HepG2 (cell line): ENCODE results near the gene TOMM22.

Source experiments
- KLF11 ChIP-seq: IDR thresholded peaks from 2 replicates; pipeline ENCODE4 v1.6.1; 2016; ENCODE audit warnings: missing compliant biosample characterization
- PLRG1 ChIP-seq: fragments of 450-650 bp; conservative IDR thresholded peaks from 2 replicates; pipeline ENCODE4 v1.6.1; 2016
- ZNF331 ChIP-seq: sonication (generic); formaldehyde crosslinking; IDR thresholded peaks from 2 replicates; pipeline ENCODE4 v1.4.0; 2020; ENCODE audit warnings: missing genetic modification reagents
- ZNF598 ChIP-seq: sonication (generic); formaldehyde crosslinking; IDR thresholded peaks from 2 replicates; pipeline ENCODE4 v1.5.1; 2020; ENCODE audit warnings: mild to moderate bottlenecking, missing genetic modification reagents, borderline replicate concordance
- TF ChIP-seq, protein P1 (sequence below): sonication (generic); formaldehyde crosslinking; IDR thresholded peaks from 2 replicates; pipeline ENCODE4 v1.4.0; 2020; ENCODE audit warnings: mild to moderate bottlenecking, missing genetic modification reagents

GRCh38 chr22:38713921-38714320, 32.2 kb downstream of the TOMM22 start:
- TF ChIP-seq KLF11 (CRISPR knock-in tag) (no peak), ZNF598 (CRISPR knock-in tag) (no peak), PLRG1 (no peak), ZNF331 (CRISPR knock-in tag) (no peak)
- TF ChIP-seq, protein P1, sequence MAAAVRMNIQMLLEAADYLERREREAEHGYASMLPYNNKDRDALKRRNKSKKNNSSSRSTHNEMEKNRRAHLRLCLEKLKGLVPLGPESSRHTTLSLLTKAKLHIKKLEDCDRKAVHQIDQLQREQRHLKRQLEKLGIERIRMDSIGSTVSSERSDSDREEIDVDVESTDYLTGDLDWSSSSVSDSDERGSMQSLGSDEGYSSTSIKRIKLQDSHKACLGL (CRISPR knock-in tag) = no peak
